ENCODE measurements around the gene CTNNA2. TPM values are rescaled to one million over a fixed set of nuclear protein-coding genes. Genes with fewer than 3 reads are reported as not detected.
A peak's percentile ranks its signal among the peaks of the same experiment; 100 is the strongest.

The CTNNA2 gene
- total and polyA plus RNA-seq, 2 of the 8 experiments (the other 6 are each of a cell fraction or from before 2014, with no cell fraction given), result 3.9 to 9.0 TPM

GRCh38 chr2:79874015-79874414, 361.2 kb downstream of the CTNNA2 start:
- WGBS, 2 experiments (ENCODE audit: extremely low coverage in 1 of 2, insufficient coverage in 1 of 2, insufficient read length in 1 of 2, insufficient replicate concordance in 2 of 2, low coverage in 1 of 2, low lambda C conversion rate in 2 of 2, missing lambda C conversion rate in 1 of 2), result 97% methylated on average over 18 of the region's 18 CpGs; no CpG with 5 or more reads in 1 of the 2 experiments
- Histone ChIP-seq H3K56ac (replicated peaks; ENCODE audit: insufficient read length, low read depth, low read length) (no peak overlapping the region), H4K20me1 (replicated peaks in 1 of 2; ENCODE audit: control insufficient read depth in 1 of 2, insufficient read depth in 2 of 2, low read length in 2 of 2) (no peaks in the 10 kb centered on the region), H2AK5ac (ENCODE audit: low read depth, low read length) (no peak overlapping the region), H4K8ac (ENCODE audit: extremely low read depth, insufficient read depth, low read length) (no peak overlapping the region), H3K4me2 (ENCODE audit: insufficient read depth in 1 of 2, low read depth in 2 of 2, low read length in 2 of 2) (no peak overlapping the region), H3K4ac (replicated peaks; ENCODE audit: insufficient read length, low read depth, low read length) (peak overlapping the region; percentile 62), H3K14ac (ENCODE audit: insufficient read length) (no peak overlapping the region), H4K5ac (ENCODE audit: insufficient read length, low read depth, low read length) (no peak overlapping the region), H3K4me3 (ENCODE audit: extremely low read depth in 1 of 4, insufficient read depth in 2 of 4, low read depth in 3 of 4, low read length in 4 of 4) (no peak overlapping the region), H3K27me3 (replicated peaks in 1 of 4; ENCODE audit: control insufficient read depth in 3 of 4, extremely low read depth in 1 of 4, insufficient read depth in 3 of 4, low read length in 3 of 4) (no peaks in the 10 kb centered on the region), H2BK5ac (ENCODE audit: low read depth, low read length) (no peak overlapping the region), H4K91ac (replicated peaks; ENCODE audit: insufficient read length, low read length) (no peak overlapping the region), H3K23me2 (ENCODE audit: low read depth, low read length) (no peaks in the 10 kb centered on the region), H3K27ac (ENCODE audit: low read depth, low read length) (no peak overlapping the region), H3K9me3 (ENCODE audit: insufficient read depth in 2 of 2, low read depth in 1 of 2, low read length in 1 of 2) (no peaks in the 10 kb centered on the region; a peak in 1 of 4 replicates), H3K18ac (ENCODE audit: extremely low read depth, low read length) (no peak overlapping the region), H2AFZ (ENCODE audit: low read length) (no peak overlapping the region), H3K36me3 (ENCODE audit: control insufficient read depth in 2 of 4, insufficient read depth in 4 of 4, low read length in 3 of 4) (no peaks in the 10 kb centered on the region), H2BK12ac (ENCODE audit: low read depth, low read length) (no peak overlapping the region), H3K9ac (replicated peaks in 1 of 4; ENCODE audit: extremely low read depth in 1 of 4, low read depth in 3 of 4, low read length in 3 of 4) (no peak overlapping the region), H3K23ac (ENCODE audit: insufficient read length) (no peak overlapping the region), H3K79me1 (ENCODE audit: low read depth, low read length) (no peaks in the 10 kb centered on the region), H2BK120ac (replicated peaks; ENCODE audit: low read depth, low read length) (no peak overlapping the region), H2BK15ac (ENCODE audit: low read length) (no peak overlapping the region), H3K4me1 (replicated peaks in 1 of 4; ENCODE audit: control insufficient read depth in 3 of 4, insufficient read depth in 4 of 4, low read length in 3 of 4) (no peaks in the 10 kb centered on the region), H3K79me2 (ENCODE audit: control insufficient read depth in 1 of 2, insufficient read depth in 2 of 2, low read length in 2 of 2) (no peaks in the 10 kb centered on the region), H2BK20ac (ENCODE audit: low read length) (no peak overlapping the region)
- CTCF ChIA-PET (ENCODE audit: partially characterized antibody), result interaction anchor here (0.6 to 3.1 kb wide), 6 partner anchors 11 to 785 kb away, joined by 3 to 10 read pairs (median 4); no protein-coding TSS in a partner anchor
- POLR2A ChIA-PET (ENCODE audit: partially characterized antibody), result no interaction called here
- FAIRE-seq, result no peak
- DNase-seq (ENCODE audit: low read depth in 1 of 2, low spot score in 2 of 2), result no peak
- TF ChIP-seq KDM5A (IDR thresholded peaks at IDR 0.05; ENCODE audit: low read length) (no peak), YY1 (IDR thresholded peaks at IDR 0.05; ENCODE audit: low read depth, low read length) (no peak), TAF1 (IDR thresholded peaks at IDR 0.05; ENCODE audit: low read depth, low read length) (no peak), SIN3A (conservative IDR thresholded peaks at IDR 0.05 in 1 of 2, IDR thresholded peaks at IDR 0.05 in 1 of 2; ENCODE audit: low read depth in 1 of 2, low read length in 2 of 2) (no peak), RFX5 (IDR thresholded peaks at IDR 0.05; ENCODE audit: borderline replicate concordance, low read depth, low read length) (no peak), BACH1 (IDR thresholded peaks at IDR 0.05; ENCODE audit: low read length) (no peak), SAP30 (IDR thresholded peaks at IDR 0.05; ENCODE audit: insufficient read depth, insufficient replicate concordance, low read length) (no peak), RXRA (IDR thresholded peaks at IDR 0.05; ENCODE audit: insufficient read depth, low read depth, low read length) (no peak), ASH2L (IDR thresholded peaks at IDR 0.05; ENCODE audit: low read length) (no peak)

All from H1 (cell line).